HepG2 (cell line): ENCODE results near the gene HOXC12. TPM values are rescaled to one million over a fixed set of nuclear protein-coding genes. Genes with fewer than 3 reads are reported as not detected.

ENCODE experiments used
- ATAC-seq: fragments of 200-7000 bp; cut with Tn5 transposase; 3 replicates; pipeline ENCODE4 v1.9.1; 2020; ENCODE audit warnings: mild to moderate bottlenecking, moderate library complexity
- BruUV-seq: library from RNA; stranded (reverse); fragments of 400-500 nt; replicated peaks from 2 replicates; lab custom pipeline; 2021; lab: Mats Ljungman, UMichigan
- CTCF ChIA-PET: fragments of 300-600 bp; formaldehyde crosslinking; extraction: SDS; loops from one replicate; lab custom pipeline; 2021; ENCODE audit warnings: low total read pairs, inconsistent platforms, low intra/inter-chr PET ratio; lab: Yijun Ruan, JAX
- POLR2A ChIA-PET: fragments of 350-600 bp; sonication (Branson Sonifier 250); formaldehyde crosslinking; loops from one replicate; lab custom pipeline; 2020; ENCODE audit warnings: antibody characterized with exemption, inconsistent platforms; lab: Yijun Ruan, JAX
- DNase-seq: peaks from one replicate; pipeline ENCODE4 v3.0.0-alpha.2; 2015; ENCODE audit warnings: low spot score
- FAIRE-seq: peaks from 3 replicates; lab custom pipeline; 2011; peaks lifted over from hg19 to GRCh38; lab: Jason Lieb, UNC
- H2AFZ ChIP-seq: one replicate; pipeline ENCODE4 v1.6.1; 2011; ENCODE audit warnings: low read length, inconsistent platforms
- H3K27ac ChIP-seq: fragments of 300-600 bp; 3 replicates; pipeline ENCODE4 v1.8.0; 2011; ENCODE audit warnings: mixed run types, mild to moderate bottlenecking, mixed read lengths, low read length, inconsistent platforms; ENCODE audit not compliant: insufficient read depth; ENCODE audit errors: extremely low read length
- H3K27me3 ChIP-seq, 2 experiments: fragments of 200-600 bp in 1 of 2; 2 replicates in 1 of 2; 3 replicates in 1 of 2; pipeline versions ENCODE4 v1.6.0 to v1.8.0; 2011; ENCODE audit warnings: low read length in 2 of 2, mild to moderate bottlenecking in 2 of 2, moderate library complexity in 2 of 2, inconsistent platforms in 1 of 2; ENCODE audit not compliant: insufficient read depth in 2 of 2, control insufficient read depth in 1 of 2
- H3K36me3 ChIP-seq, 2 experiments: fragments of 200-600 bp in 1 of 2; replicated peaks in 1 of 2; 2 replicates in 1 of 2; 3 replicates in 1 of 2; pipeline versions ENCODE4 v1.5.1 to v1.8.0; 2011; ENCODE audit warnings: low read length in 2 of 2, inconsistent platforms in 1 of 2; ENCODE audit not compliant: insufficient read depth in 2 of 2, control insufficient read depth in 1 of 2
- H3K4me1 ChIP-seq: 2 replicates; pipeline ENCODE4 v1.5.1; 2012; ENCODE audit warnings: low read length, inconsistent platforms; ENCODE audit not compliant: insufficient read depth
- H3K4me2 ChIP-seq: 2 replicates; pipeline ENCODE4 v1.6.0; 2011; ENCODE audit warnings: low read depth, low read length, inconsistent platforms
- H3K4me3 ChIP-seq, 3 experiments: fragments of 200-600 bp in 1 of 3; sonication (generic), shearing (Covaris generic) in 1 of 3; replicated peaks in 1 of 3; 2 replicates each; pipeline ENCODE4 v1.5.1; 2011 to 2016; ENCODE audit warnings: low read length in 3 of 3, inconsistent platforms in 2 of 3, low read depth in 2 of 3, mild to moderate bottlenecking in 2 of 3, control low read depth in 1 of 3, mixed read lengths in 1 of 3; ENCODE audit not compliant: insufficient read depth in 1 of 3
- H3K79me2 ChIP-seq: one replicate; pipeline ENCODE4 v1.6.1; 2011; ENCODE audit warnings: low read length, inconsistent platforms; ENCODE audit not compliant: insufficient read depth
- H3K9ac ChIP-seq: 2 replicates; pipeline ENCODE4 v1.6.0; 2011; ENCODE audit warnings: mild to moderate bottlenecking, low read depth, low read length, inconsistent platforms; ENCODE audit not compliant: insufficient read depth
- H3K9me3 ChIP-seq: 2 replicates; pipeline ENCODE4 v1.5.1; 2012; ENCODE audit warnings: mild to moderate bottlenecking, low read length
- H4K20me1 ChIP-seq: 2 replicates; pipeline ENCODE4 v1.6.0; 2011; ENCODE audit warnings: inconsistent platforms, mild to moderate bottlenecking, low read length, moderate library complexity; ENCODE audit not compliant: insufficient read depth
- EZH2 ChIP-seq: conservative IDR thresholded peaks from 2 replicates; pipeline ENCODE4 v1.6.1; 2012; ENCODE audit warnings: mild to moderate bottlenecking, low read depth, low read length, moderate library complexity
- GABPB1 ChIP-seq: IDR thresholded peaks from 2 replicates; pipeline ENCODE4 v1.6.1; 2016; ENCODE audit warnings: mild to moderate bottlenecking, missing genetic modification reagents, moderate library complexity, missing compliant biosample characterization
- GTF2F1 ChIP-seq: fragments of 150-350 bp; IDR thresholded peaks from 2 replicates; pipeline ENCODE4 v1.6.1; 2014; ENCODE audit warnings: low read length
- KDM2A ChIP-seq: sonication (generic); formaldehyde crosslinking; IDR thresholded peaks from 2 replicates; pipeline ENCODE4 v1.4.0; 2020; ENCODE audit warnings: low read depth, missing genetic modification reagents, borderline replicate concordance
- MAFG ChIP-seq: sonication (generic); formaldehyde crosslinking; IDR thresholded peaks from 2 replicates; pipeline ENCODE4 v1.5.1; 2020; ENCODE audit warnings: mild to moderate bottlenecking, missing genetic modification reagents
- PAWR ChIP-seq: sonication (generic); formaldehyde crosslinking; IDR thresholded peaks from 2 replicates; pipeline ENCODE4 v1.4.0; 2020; ENCODE audit warnings: missing genetic modification reagents, mild to moderate bottlenecking, borderline replicate concordance
- PHF20 ChIP-seq: sonication (generic); formaldehyde crosslinking; IDR thresholded peaks from 2 replicates; pipeline ENCODE4 v1.5.0; 2020; ENCODE audit warnings: mild to moderate bottlenecking, missing genetic modification reagents
- PHF8 ChIP-seq: sonication (generic); formaldehyde crosslinking; IDR thresholded peaks from 2 replicates; pipeline ENCODE4 v1.5.0; 2020; ENCODE audit warnings: missing genetic modification reagents
- POLR2G ChIP-seq: fragments of 200-400 bp; formaldehyde crosslinking; IDR thresholded peaks from 2 replicates; pipeline ENCODE4 v1.6.1; 2018; ENCODE audit warnings: mild to moderate bottlenecking, low read depth, low read length, moderate library complexity
- RBFOX2 ChIP-seq: fragments of 200-400 bp; formaldehyde crosslinking; IDR thresholded peaks from 2 replicates; pipeline ENCODE4 v1.6.1; 2017; ENCODE audit warnings: low read depth, mild to moderate bottlenecking, low read length
- UBTF ChIP-seq: sonication (generic); formaldehyde crosslinking; IDR thresholded peaks from 2 replicates; pipeline ENCODE4 v1.4.0; 2020; ENCODE audit warnings: mild to moderate bottlenecking, missing genetic modification reagents
- ZFX ChIP-seq: sonication (generic); formaldehyde crosslinking; IDR thresholded peaks from 2 replicates; pipeline ENCODE4 v1.4.0; 2020; ENCODE audit warnings: mild to moderate bottlenecking, low read depth, missing genetic modification reagents, moderate library complexity
- ZFY ChIP-seq: sonication (generic); formaldehyde crosslinking; IDR thresholded peaks from 2 replicates; pipeline ENCODE4 v1.4.0; 2020; ENCODE audit warnings: missing genetic modification reagents
- ZNF362 ChIP-seq: sonication (generic); formaldehyde crosslinking; IDR thresholded peaks from 2 replicates; pipeline ENCODE4 v1.4.0; 2020; ENCODE audit warnings: missing genetic modification reagents, mild to moderate bottlenecking, borderline replicate concordance
- ZNF501 ChIP-seq: sonication (generic); formaldehyde crosslinking; IDR thresholded peaks from 2 replicates; pipeline ENCODE4 v1.5.1; 2020; ENCODE audit warnings: mild to moderate bottlenecking, moderate library complexity, missing genetic modification reagents
- ZNF580 ChIP-seq: IDR thresholded peaks from 2 replicates; pipeline ENCODE4 v1.6.1; 2016; ENCODE audit warnings: low read depth, borderline replicate concordance
- WGBS: methylation state at CpG from one replicate; pipeline ENCODE4 v1.1.6; 2017; ENCODE audit warnings: low lambda C conversion rate; 5-methylcytosine and 5-hydroxymethylcytosine counted together
- in situ Hi-C: cut with HindIII; loops from 2 replicates; pipeline ENCODE4 v1.10.0; 2017; ENCODE audit warnings: low pct_unique_long_range_greater_than_20kb; ENCODE audit not compliant: extremely low pct_ligation_motif_present
- intact Hi-C: fragments of 100-400 bp; cut with micrococcal nuclease; formaldehyde crosslinking; loops from one replicate; pipeline ENCODE4 v1.10.0; 2022; ENCODE audit not compliant: unreplicated experiment
- polyA plus RNA-seq, 8 experiments: library from polyadenylated mRNA; depleted of rRNA in 3 of 8; stranded (reverse) in 7 of 8; unstranded in 1 of 8; fragments of >200 nt; fragmentation: Illumina TruSeq in 4 of 8; extraction: Trizol in 4 of 8; gene quantifications; 2 replicates each; pipeline versions ENCODE4 v1.2.1 to v1.2.3, GENCODE V29; 2011 to 2016; ENCODE audit warnings: low read depth in 4 of 8, missing spikeins in 1 of 8, mixed read lengths in 1 of 8; ENCODE audit not compliant: insufficient read depth in 1 of 8
- total RNA-seq, 5 experiments: library from RNA; depleted of rRNA; stranded (reverse); fragments of >200 nt; fragmentation: Illumina TruSeq; extraction: Trizol; gene quantifications; 2 replicates each; pipeline ENCODE4 v1.2.3, GENCODE V29; 2016; ENCODE audit warnings: low read depth in 1 of 5

HOXC12 gene
- total and polyA plus RNA-seq, 2 of the 13 experiments (the other 11 are each of a cell fraction or from before 2014, with no cell fraction given) = not detected

DNA sequence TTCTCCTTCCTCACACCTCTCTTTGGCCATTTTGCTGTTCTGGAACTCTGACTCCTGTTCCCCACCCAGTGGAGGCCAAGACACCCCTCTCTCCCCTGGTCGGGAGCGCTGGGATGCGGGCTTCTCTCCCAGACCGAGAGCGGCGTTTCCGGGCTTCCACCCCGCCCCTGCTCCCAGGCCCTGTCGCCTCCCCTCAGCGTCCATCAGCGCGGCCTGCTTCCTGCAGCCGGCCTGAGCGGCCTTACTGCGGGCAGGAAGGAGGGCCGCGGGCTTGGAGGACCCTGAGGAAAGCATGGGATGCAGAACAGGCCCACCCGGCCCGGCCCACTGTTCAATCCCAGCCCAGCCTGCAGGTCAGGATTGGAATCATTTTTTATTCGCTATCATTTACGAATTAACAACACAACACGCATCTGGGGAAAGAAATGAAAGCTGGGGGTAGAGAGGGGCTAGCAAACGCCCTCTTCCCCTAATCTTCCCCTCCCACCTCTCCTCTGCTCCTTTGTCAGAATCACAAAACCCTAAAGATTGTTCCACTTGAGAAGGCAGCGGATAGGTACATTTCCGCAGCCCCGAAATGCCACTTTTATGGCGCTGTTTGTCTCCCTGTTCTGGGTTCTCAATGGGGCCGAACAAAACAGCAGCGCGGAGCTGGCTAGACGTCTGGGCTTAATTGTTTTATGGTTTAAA is 50.3 kb downstream of the HOXC12 start:
- peak overlapping the region; percentile 73 for H3K4me2 ChIP-seq
- H3K4me1 ChIP-seq = peaks cover 30% of the 10 kb centered on the region
- no peaks in the 10 kb centered on the region for H3K36me3 ChIP-seq
- H3K79me2 ChIP-seq = no peaks in the 10 kb centered on the region
- in situ Hi-C loops = no loop called here
- DNase-seq = no peak
- H2AFZ ChIP-seq = no peak overlapping the region
- H3K27ac ChIP-seq = no peak overlapping the region
- no peaks in the 10 kb centered on the region for H3K9me3 ChIP-seq
- H3K9ac ChIP-seq = peak overlapping the region; percentile 1; the same call in 1 of the 2 replicates
- POLR2A ChIA-PET = interaction anchor here (0.7 to 1.4 kb wide), 3 partner anchors 190 to 275 kb away, joined by 3 read pairs; partner anchors contain the start of genes CBX5 and HNRNPA1
- TF ChIP-seq POLR2G (peak; percentile 40; the same call in 1 of the 2 replicates), ZFY (CRISPR knock-in tag) (peak; percentile 56), ZNF580 (CRISPR knock-in tag) (no peak), RBFOX2 (peak; percentile 50; the same call in 1 of the 2 replicates), MAFG (CRISPR knock-in tag) (no peak), KDM2A (peak; percentile 19; the same call in 1 of the 2 replicates), UBTF (CRISPR knock-in tag) (peak; percentile 44; the same call in 1 of the 2 replicates), PAWR (no peak), EZH2 (0 out of 2 replicates have a peak, but pooled peaks have one; percentile 11), ZFX (peak; percentile 79), PHF8 (CRISPR knock-in tag) (peak; percentile 36; the same call in 1 of the 2 replicates), PHF20 (CRISPR knock-in tag) (no peak), ZNF362 (no peak), ZNF501 (CRISPR knock-in tag) (no peak), GTF2F1 (no peak), GABPB1 (CRISPR knock-in tag) (peak; percentile 73; the same call in 1 of the 2 replicates)
- TF ChIP-seq, all 625 proteins: peak for 9
- 25% methylated on average over 30 of the region's 31 CpGs for WGBS
- Histone ChIP-seq H3K4me3 (peak overlapping the region in 1 of 3 experiments; percentile 42; a peak in 3 of 6 replicates), H3K27me3 (peaks cover 28 to 91% of the 10 kb centered on the region in 2 experiments), H4K20me1 (no peaks in the 10 kb centered on the region)
- ATAC-seq (peak; percentile 32; the same call in 2 of the 3 replicates), FAIRE-seq (no peak)
- CTCF ChIA-PET = interaction anchor here (1.4 to 3.3 kb wide), 4 partner anchors 187 to 210 kb away, joined by 9 to 48 read pairs (median 20); no protein-coding TSS in a partner anchor
- intact Hi-C loops = loop anchor here (10.0 kb wide), 1 partner anchor 360 kb away; the partner anchor contains the start of gene GPR84
- BruUV-seq = no TSS peak
